ENCODE measurements around the gene FOXC1.

Gene FOXC1

GRCh38 chr6:1598433-1598832 is 11.3 kb upstream of the FOXC1 start:
- no peak overlapping the region for H3K27ac ChIP-seq (replicated peaks)
- H3K27me3 ChIP-seq (ENCODE audit: insufficient read depth, poor library complexity, severe bottlenecking): peaks cover 70% of the 10 kb centered on the region
- TF ChIP-seq POLR2AphosphoS5 (IDR thresholded peaks at IDR 0.05; ENCODE audit: low read depth) (no peak), SPI1 (IDR thresholded peaks at IDR 0.05; ENCODE audit: borderline replicate concordance, low read depth) (no peak), GABPA (IDR thresholded peaks at IDR 0.05; ENCODE audit: low read depth) (no peak)
- TF ChIP-seq, protein P1, sequence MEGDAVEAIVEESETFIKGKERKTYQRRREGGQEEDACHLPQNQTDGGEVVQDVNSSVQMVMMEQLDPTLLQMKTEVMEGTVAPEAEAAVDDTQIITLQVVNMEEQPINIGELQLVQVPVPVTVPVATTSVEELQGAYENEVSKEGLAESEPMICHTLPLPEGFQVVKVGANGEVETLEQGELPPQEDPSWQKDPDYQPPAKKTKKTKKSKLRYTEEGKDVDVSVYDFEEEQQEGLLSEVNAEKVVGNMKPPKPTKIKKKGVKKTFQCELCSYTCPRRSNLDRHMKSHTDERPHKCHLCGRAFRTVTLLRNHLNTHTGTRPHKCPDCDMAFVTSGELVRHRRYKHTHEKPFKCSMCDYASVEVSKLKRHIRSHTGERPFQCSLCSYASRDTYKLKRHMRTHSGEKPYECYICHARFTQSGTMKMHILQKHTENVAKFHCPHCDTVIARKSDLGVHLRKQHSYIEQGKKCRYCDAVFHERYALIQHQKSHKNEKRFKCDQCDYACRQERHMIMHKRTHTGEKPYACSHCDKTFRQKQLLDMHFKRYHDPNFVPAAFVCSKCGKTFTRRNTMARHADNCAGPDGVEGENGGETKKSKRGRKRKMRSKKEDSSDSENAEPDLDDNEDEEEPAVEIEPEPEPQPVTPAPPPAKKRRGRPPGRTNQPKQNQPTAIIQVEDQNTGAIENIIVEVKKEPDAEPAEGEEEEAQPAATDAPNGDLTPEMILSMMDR (IDR thresholded peaks at IDR 0.05; ENCODE audit: insufficient read depth, low read length): no peak
- TF ChIP-seq, protein P2, sequence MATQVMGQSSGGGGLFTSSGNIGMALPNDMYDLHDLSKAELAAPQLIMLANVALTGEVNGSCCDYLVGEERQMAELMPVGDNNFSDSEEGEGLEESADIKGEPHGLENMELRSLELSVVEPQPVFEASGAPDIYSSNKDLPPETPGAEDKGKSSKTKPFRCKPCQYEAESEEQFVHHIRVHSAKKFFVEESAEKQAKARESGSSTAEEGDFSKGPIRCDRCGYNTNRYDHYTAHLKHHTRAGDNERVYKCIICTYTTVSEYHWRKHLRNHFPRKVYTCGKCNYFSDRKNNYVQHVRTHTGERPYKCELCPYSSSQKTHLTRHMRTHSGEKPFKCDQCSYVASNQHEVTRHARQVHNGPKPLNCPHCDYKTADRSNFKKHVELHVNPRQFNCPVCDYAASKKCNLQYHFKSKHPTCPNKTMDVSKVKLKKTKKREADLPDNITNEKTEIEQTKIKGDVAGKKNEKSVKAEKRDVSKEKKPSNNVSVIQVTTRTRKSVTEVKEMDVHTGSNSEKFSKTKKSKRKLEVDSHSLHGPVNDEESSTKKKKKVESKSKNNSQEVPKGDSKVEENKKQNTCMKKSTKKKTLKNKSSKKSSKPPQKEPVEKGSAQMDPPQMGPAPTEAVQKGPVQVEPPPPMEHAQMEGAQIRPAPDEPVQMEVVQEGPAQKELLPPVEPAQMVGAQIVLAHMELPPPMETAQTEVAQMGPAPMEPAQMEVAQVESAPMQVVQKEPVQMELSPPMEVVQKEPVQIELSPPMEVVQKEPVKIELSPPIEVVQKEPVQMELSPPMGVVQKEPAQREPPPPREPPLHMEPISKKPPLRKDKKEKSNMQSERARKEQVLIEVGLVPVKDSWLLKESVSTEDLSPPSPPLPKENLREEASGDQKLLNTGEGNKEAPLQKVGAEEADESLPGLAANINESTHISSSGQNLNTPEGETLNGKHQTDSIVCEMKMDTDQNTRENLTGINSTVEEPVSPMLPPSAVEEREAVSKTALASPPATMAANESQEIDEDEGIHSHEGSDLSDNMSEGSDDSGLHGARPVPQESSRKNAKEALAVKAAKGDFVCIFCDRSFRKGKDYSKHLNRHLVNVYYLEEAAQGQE (IDR thresholded peaks at IDR 0.05; ENCODE audit: insufficient replicate concordance, low read depth): no peak
- DNase-seq (ENCODE audit: low read depth in 1 of 2, low spot score in 1 of 2): no peak
- H3K4me3 ChIP-seq (replicated peaks; ENCODE audit: insufficient read depth, low read length): no peak overlapping the region

GRCh38 chr6:1598886-1599285 is 10.8 kb upstream of the FOXC1 start:
- Histone ChIP-seq H3K27me3 (ENCODE audit: insufficient read depth, poor library complexity, severe bottlenecking) (peaks cover 70% of the 10 kb centered on the region), H3K27ac (replicated peaks) (no peak overlapping the region), H3K4me3 (replicated peaks; ENCODE audit: insufficient read depth, low read length) (no peak overlapping the region)
- TF ChIP-seq SPI1 (IDR thresholded peaks at IDR 0.05; ENCODE audit: borderline replicate concordance, low read depth) (no peak), POLR2AphosphoS5 (IDR thresholded peaks at IDR 0.05; ENCODE audit: low read depth) (no peak), GABPA (IDR thresholded peaks at IDR 0.05; ENCODE audit: low read depth) (no peak)
- TF ChIP-seq, protein P2 (IDR thresholded peaks at IDR 0.05; ENCODE audit: insufficient replicate concordance, low read depth): no peak
- TF ChIP-seq, protein P1 (IDR thresholded peaks at IDR 0.05; ENCODE audit: insufficient read depth, low read length): no peak
- DNase-seq (ENCODE audit: low read depth in 1 of 2, low spot score in 1 of 2): no peak

GRCh38 chr6:1599469-1599868 is 10.2 kb upstream of the FOXC1 start:
- no peak overlapping the region for H3K27ac ChIP-seq (replicated peaks)
- no peak overlapping the region for H3K4me3 ChIP-seq (replicated peaks; ENCODE audit: insufficient read depth, low read length)
- no peak for DNase-seq (ENCODE audit: low read depth in 1 of 2, low spot score in 1 of 2)
- no peak for TF ChIP-seq POLR2AphosphoS5 (IDR thresholded peaks at IDR 0.05; ENCODE audit: low read depth)
- TF ChIP-seq, protein P2 (IDR thresholded peaks at IDR 0.05; ENCODE audit: insufficient replicate concordance, low read depth): no peak
- no peak for TF ChIP-seq GABPA (IDR thresholded peaks at IDR 0.05; ENCODE audit: low read depth)
- TF ChIP-seq SPI1 (IDR thresholded peaks at IDR 0.05; ENCODE audit: borderline replicate concordance, low read depth): no peak
- TF ChIP-seq, protein P1 (IDR thresholded peaks at IDR 0.05; ENCODE audit: insufficient read depth, low read length): no peak
- H3K27me3 ChIP-seq (ENCODE audit: insufficient read depth, poor library complexity, severe bottlenecking): peaks cover 68% of the 10 kb centered on the region
